Measurements from ENCODE around the gene NCMAP.

NCMAP gene

DNA sequence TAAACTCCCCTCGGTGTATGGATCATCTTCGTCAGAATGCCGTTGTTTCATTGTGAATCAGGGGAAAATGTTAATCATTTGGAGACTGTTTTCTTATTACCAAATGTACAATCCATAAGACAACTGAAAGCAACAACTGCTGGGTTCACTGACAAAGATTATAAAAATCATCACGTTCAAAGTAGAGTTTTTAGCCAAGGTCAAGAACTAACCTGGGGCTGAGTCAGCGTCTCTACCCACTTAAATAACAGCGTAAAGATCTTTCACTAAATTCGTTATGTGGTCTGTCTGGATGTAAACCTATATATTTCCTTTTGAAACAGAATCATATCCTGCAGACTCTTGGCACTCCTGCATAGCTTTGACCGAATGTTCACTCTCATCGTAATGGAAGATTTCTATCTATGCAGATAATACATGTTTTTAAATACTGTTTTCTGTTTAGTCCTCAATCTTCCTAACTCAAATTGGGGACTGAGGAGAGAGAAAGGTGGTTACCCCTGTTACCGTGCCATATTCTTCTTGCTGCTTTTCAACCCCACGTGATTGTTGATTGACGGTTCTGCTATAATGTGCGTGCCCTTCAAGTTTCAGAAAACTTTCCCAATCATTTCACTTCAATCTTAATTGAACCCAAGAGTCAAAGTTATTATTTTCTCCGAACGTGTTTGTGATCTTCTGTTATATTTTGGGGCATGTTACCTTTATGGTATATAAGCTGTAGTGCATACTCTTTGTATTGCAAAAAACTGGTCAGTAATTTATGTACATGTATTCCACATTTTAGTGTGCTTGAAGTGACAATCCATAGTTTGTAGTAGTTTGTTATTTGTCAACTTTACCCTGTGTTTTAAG, 15.6 kb upstream of the NCMAP start:
- no peaks in the 10 kb centered on the region for H4K20me1 ChIP-seq (ENCODE audit: control insufficient read depth, insufficient read depth, low read depth, low read length)
- H3K79me2 ChIP-seq (ENCODE audit: control insufficient read depth, low read length): no peaks in the 10 kb centered on the region
- no peaks in the 10 kb centered on the region for H3K9me3 ChIP-seq (ENCODE audit: control insufficient read depth, insufficient read depth, low read length)
- H3K9me2 ChIP-seq (replicated peaks; ENCODE audit: control insufficient read depth, low read length): no peaks in the 10 kb centered on the region
- peak overlapping the region; percentile 59 for H3K4me3 ChIP-seq (ENCODE audit: low read length)
- TF ChIP-seq, protein P1, sequence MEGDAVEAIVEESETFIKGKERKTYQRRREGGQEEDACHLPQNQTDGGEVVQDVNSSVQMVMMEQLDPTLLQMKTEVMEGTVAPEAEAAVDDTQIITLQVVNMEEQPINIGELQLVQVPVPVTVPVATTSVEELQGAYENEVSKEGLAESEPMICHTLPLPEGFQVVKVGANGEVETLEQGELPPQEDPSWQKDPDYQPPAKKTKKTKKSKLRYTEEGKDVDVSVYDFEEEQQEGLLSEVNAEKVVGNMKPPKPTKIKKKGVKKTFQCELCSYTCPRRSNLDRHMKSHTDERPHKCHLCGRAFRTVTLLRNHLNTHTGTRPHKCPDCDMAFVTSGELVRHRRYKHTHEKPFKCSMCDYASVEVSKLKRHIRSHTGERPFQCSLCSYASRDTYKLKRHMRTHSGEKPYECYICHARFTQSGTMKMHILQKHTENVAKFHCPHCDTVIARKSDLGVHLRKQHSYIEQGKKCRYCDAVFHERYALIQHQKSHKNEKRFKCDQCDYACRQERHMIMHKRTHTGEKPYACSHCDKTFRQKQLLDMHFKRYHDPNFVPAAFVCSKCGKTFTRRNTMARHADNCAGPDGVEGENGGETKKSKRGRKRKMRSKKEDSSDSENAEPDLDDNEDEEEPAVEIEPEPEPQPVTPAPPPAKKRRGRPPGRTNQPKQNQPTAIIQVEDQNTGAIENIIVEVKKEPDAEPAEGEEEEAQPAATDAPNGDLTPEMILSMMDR (IDR thresholded peaks at IDR 0.05; ENCODE audit: low read depth, low read length, poor library complexity, severe bottlenecking): no peak
- no peak for TF ChIP-seq EZH2phosphoT487 (IDR thresholded peaks at IDR 0.05; ENCODE audit: borderline replicate concordance, low read length)
- H3K27ac ChIP-seq (ENCODE audit: low read depth, low read length): peak overlapping the region; percentile 61
- H3F3A ChIP-seq (ENCODE audit: control insufficient read depth, insufficient read depth): peaks cover 48% of the 10 kb centered on the region
- peaks cover 75% of the 10 kb centered on the region for H3K4me1 ChIP-seq (ENCODE audit: control insufficient read depth, low read length)
- peaks cover 10% of the 10 kb centered on the region for H3K36me3 ChIP-seq (ENCODE audit: control insufficient read depth, low read length)
- H3K4me2 ChIP-seq (ENCODE audit: low read length): peak overlapping the region; percentile 73
- H3K27me3 ChIP-seq (ENCODE audit: control insufficient read depth, low read length): no peaks in the 10 kb centered on the region

DNA sequence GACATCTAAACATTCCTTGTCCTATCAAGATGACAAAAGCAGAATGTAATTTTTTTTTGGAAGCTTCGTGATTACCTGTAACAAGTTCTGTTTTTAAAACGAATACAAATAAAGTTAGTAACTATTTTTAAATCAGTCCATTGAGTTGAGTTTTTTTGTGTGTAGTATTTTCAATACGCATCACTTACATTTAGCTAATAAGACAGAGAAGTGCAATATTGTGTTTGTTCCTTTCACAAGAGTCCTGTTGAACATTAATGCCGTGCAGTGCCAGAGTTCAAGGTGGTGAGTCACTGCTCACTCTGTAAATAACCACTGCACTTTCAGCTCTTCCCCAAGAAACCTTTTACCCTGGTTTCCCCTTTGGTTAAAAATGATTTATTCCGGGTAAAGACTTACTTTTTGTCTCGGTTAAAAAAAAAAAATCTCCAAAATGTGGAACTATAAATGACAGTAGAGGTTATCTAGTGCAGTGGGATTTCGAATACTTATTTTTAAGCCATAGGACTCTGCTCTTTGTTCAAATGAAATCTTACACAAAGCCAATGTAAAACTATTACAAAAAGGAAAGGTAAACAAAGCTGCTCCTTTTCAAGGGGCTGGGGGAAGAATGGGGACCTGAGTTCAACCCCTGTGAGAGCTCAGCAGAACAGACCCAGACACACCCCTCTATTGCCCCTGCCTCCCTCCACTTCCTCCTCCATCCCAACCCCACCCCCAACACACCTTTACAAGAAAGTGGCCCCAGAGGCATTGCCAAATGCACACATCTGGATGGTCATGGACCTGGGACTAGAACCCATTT, 14.8 kb upstream of the NCMAP start:
- Histone ChIP-seq H3K4me2 (ENCODE audit: low read length) (peak overlapping the region; percentile 73), H3K27me3 (ENCODE audit: control insufficient read depth, low read length) (no peaks in the 10 kb centered on the region), H3K36me3 (ENCODE audit: control insufficient read depth, low read length) (peaks cover 3% of the 10 kb centered on the region), H3K4me3 (ENCODE audit: low read length) (peak overlapping the region; percentile 59), H3F3A (ENCODE audit: control insufficient read depth, insufficient read depth) (peaks cover 43% of the 10 kb centered on the region), H3K9me3 (ENCODE audit: control insufficient read depth, insufficient read depth, low read length) (no peaks in the 10 kb centered on the region), H3K4me1 (ENCODE audit: control insufficient read depth, low read length) (peaks cover 75% of the 10 kb centered on the region), H3K9me2 (replicated peaks; ENCODE audit: control insufficient read depth, low read length) (no peaks in the 10 kb centered on the region), H3K79me2 (ENCODE audit: control insufficient read depth, low read length) (no peaks in the 10 kb centered on the region), H3K27ac (ENCODE audit: low read depth, low read length) (peak overlapping the region; percentile 61), H4K20me1 (ENCODE audit: control insufficient read depth, insufficient read depth, low read depth, low read length) (no peaks in the 10 kb centered on the region)
- no peak for TF ChIP-seq EZH2phosphoT487 (IDR thresholded peaks at IDR 0.05; ENCODE audit: borderline replicate concordance, low read length)
- TF ChIP-seq, protein P1 (IDR thresholded peaks at IDR 0.05; ENCODE audit: low read depth, low read length, poor library complexity, severe bottlenecking): no peak

GRCh38 chr1:24541711-24542346, 14.1 kb upstream of the NCMAP start:
- H3K27ac ChIP-seq (ENCODE audit: low read depth, low read length): no peak overlapping the region
- no peak for TF ChIP-seq EZH2phosphoT487 (IDR thresholded peaks at IDR 0.05; ENCODE audit: borderline replicate concordance, low read length)
- TF ChIP-seq, protein P1 (IDR thresholded peaks at IDR 0.05; ENCODE audit: low read depth, low read length, poor library complexity, severe bottlenecking): peak; percentile 87
- no peaks in the 10 kb centered on the region for H3K9me3 ChIP-seq (ENCODE audit: control insufficient read depth, insufficient read depth, low read length)

More at GRCh38 chr1:24541711-24542346, 14.1 kb upstream of the NCMAP start:
- no peaks in the 10 kb centered on the region for H3K36me3 ChIP-seq (ENCODE audit: control insufficient read depth, low read length)
- H3K27me3 ChIP-seq (ENCODE audit: control insufficient read depth, low read length): no peaks in the 10 kb centered on the region
- no peaks in the 10 kb centered on the region for H4K20me1 ChIP-seq (ENCODE audit: control insufficient read depth, insufficient read depth, low read depth, low read length)
- H3F3A ChIP-seq (ENCODE audit: control insufficient read depth, insufficient read depth): peaks cover 36% of the 10 kb centered on the region
- H3K4me3 ChIP-seq (ENCODE audit: low read length): 0 out of 2 replicates have a peak overlapping the region, but pooled peaks have one; percentile 59
- H3K4me2 ChIP-seq (ENCODE audit: low read length): peak overlapping the region; percentile 73
- H3K4me1 ChIP-seq (ENCODE audit: control insufficient read depth, low read length): peaks cover 72% of the 10 kb centered on the region
- no peaks in the 10 kb centered on the region for H3K9me2 ChIP-seq (replicated peaks; ENCODE audit: control insufficient read depth, low read length)
- no peaks in the 10 kb centered on the region for H3K79me2 ChIP-seq (ENCODE audit: control insufficient read depth, low read length)
